ENCODE data around the gene GALNT2.

GRCh38 chr1:230114237-230114651 lies 47.2 kb downstream of the GALNT2 start:
- TF ChIP-seq POLR2A (IDR thresholded peaks at IDR 0.05): no peak
- TF ChIP-seq, protein P1, sequence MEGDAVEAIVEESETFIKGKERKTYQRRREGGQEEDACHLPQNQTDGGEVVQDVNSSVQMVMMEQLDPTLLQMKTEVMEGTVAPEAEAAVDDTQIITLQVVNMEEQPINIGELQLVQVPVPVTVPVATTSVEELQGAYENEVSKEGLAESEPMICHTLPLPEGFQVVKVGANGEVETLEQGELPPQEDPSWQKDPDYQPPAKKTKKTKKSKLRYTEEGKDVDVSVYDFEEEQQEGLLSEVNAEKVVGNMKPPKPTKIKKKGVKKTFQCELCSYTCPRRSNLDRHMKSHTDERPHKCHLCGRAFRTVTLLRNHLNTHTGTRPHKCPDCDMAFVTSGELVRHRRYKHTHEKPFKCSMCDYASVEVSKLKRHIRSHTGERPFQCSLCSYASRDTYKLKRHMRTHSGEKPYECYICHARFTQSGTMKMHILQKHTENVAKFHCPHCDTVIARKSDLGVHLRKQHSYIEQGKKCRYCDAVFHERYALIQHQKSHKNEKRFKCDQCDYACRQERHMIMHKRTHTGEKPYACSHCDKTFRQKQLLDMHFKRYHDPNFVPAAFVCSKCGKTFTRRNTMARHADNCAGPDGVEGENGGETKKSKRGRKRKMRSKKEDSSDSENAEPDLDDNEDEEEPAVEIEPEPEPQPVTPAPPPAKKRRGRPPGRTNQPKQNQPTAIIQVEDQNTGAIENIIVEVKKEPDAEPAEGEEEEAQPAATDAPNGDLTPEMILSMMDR (IDR thresholded peaks at IDR 0.05): no peak
